ENCODE data around the gene ZKSCAN7.

ZKSCAN7 gene

GRCh38 chr3:44576613-44577012 lies 21.6 kb downstream of the ZKSCAN7 start:
- TF ChIP-seq REST (IDR thresholded peaks at IDR 0.05; ENCODE audit: insufficient read depth in 1 of 2, low read depth in 2 of 2, low read length in 2 of 2), result no peak
- TF ChIP-seq TAF1 (IDR thresholded peaks at IDR 0.05; ENCODE audit: borderline replicate concordance, insufficient read depth, low read length), result no peak
- no peak for TF ChIP-seq SIN3A (IDR thresholded peaks at IDR 0.05; ENCODE audit: borderline replicate concordance, insufficient read depth, low read length)
- TF ChIP-seq POLR2AphosphoS5 (IDR thresholded peaks at IDR 0.05; ENCODE audit: low read depth, low read length), result no peak
- no peak for TF ChIP-seq FOXP2 (optimal IDR thresholded peaks at IDR 0.05; ENCODE audit: borderline replicate concordance, extremely low read depth, extremely low read length, insufficient read depth)

GRCh38 chr3:44584646-44585501 lies 29.9 kb downstream of the ZKSCAN7 start, which contains the start of gene ZNF660:
ZNF660 (plus strand) TSS chr3:44584964; CDS start chr3:44594194, 9,230 bp downstream.
- TF ChIP-seq REST (IDR thresholded peaks at IDR 0.05; ENCODE audit: insufficient read depth in 1 of 2, low read depth in 2 of 2, low read length in 2 of 2) (no peak), SIN3A (IDR thresholded peaks at IDR 0.05; ENCODE audit: borderline replicate concordance, insufficient read depth, low read length) (no peak), TAF1 (IDR thresholded peaks at IDR 0.05; ENCODE audit: borderline replicate concordance, insufficient read depth, low read length) (no peak), FOXP2 (optimal IDR thresholded peaks at IDR 0.05; ENCODE audit: borderline replicate concordance, extremely low read depth, extremely low read length, insufficient read depth) (no peak), POLR2AphosphoS5 (IDR thresholded peaks at IDR 0.05; ENCODE audit: low read depth, low read length) (peak; percentile 24; the same call in 1 of the 2 replicates)

GRCh38 chr3:44596621-44597020 lies 41.6 kb downstream of the ZKSCAN7 start:
- TF ChIP-seq TAF1 (IDR thresholded peaks at IDR 0.05; ENCODE audit: borderline replicate concordance, insufficient read depth, low read length) (no peak), POLR2AphosphoS5 (IDR thresholded peaks at IDR 0.05; ENCODE audit: low read depth, low read length) (no peak), REST (IDR thresholded peaks at IDR 0.05; ENCODE audit: insufficient read depth in 1 of 2, low read depth in 2 of 2, low read length in 2 of 2) (no peak)

- TF ChIP-seq FOXP2 (optimal IDR thresholded peaks at IDR 0.05; ENCODE audit: borderline replicate concordance, extremely low read depth, extremely low read length, insufficient read depth) (no peak), SIN3A (IDR thresholded peaks at IDR 0.05; ENCODE audit: borderline replicate concordance, insufficient read depth, low read length) (no peak), REST (IDR thresholded peaks at IDR 0.05; ENCODE audit: insufficient read depth in 1 of 2, low read depth in 2 of 2, low read length in 2 of 2) (no peak), POLR2AphosphoS5 (IDR thresholded peaks at IDR 0.05; ENCODE audit: low read depth, low read length) (no peak)
Measured at GRCh38 chr3:44601749-44602148, 46.8 kb downstream of the ZKSCAN7 start.
